ENCODE data around the gene MYLIP. TPM values are rescaled to one million over a fixed set of nuclear protein-coding genes. Genes with fewer than 3 reads are reported as not detected.

Gene MYLIP
- total RNA-seq: 10 to 100 TPM; 10.5 to 20.2 (median 12.0) TPM
- polyA plus RNA-seq: 10 to 100 TPM in 1 of 2 donors, 1 to 10 TPM in 1; 6.6 to 16.0 TPM

DNA sequence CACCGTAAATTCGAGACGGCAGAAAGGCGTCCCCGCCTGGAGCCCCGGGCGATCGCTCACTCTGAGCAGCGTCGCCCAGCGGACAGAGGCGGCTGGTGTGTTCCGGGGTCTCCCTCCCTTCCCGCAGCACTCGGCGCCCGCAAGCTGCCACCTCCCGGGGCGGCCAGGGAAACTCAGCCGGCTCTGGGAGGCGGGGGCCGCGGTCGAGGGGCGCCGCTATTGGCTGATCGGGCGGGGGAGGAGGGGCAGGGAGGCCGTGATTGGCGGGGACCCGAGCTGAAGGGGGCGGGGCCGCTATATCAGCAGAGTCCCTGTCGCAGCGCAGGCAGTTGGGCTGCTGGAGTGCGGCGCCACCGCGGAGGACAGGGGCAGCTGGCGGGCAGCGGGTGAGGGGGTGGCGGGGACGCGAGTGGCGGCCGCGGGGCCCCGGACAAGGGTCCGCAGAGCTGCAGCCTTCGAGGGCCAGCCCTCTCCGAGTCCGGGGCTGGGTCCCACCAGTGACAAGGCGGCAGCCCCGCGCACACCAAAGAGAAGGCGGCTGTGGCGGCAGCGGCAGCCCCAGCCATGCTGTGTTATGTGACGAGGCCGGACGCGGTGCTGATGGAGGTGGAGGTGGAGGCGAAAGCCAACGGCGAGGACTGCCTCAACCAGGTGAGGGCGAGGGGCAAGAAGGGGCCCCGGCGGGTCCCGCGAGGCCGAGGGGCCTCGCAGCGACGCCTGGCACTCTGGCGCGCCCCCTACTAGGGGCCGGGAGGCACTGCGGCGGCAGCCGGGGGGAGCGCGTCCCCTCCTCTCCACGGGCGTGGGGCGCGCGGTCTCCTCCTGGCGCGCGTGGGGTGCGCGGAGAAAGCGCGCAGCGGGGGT, at the start of gene MYLIP:
Gene MYLIP (plus strand): TSS at position 328 of the 864 bp plus-strand sequence. CDS start 237 bp downstream, at position 565.
- H3K4me1 ChIP-seq: peaks cover 19 to 26% (median 22%) of the 10 kb centered on the region in 3 donors
- WGBS, 2 donors: 0% methylated on average over 68 to 95 of the region's 95 CpGs
- intact Hi-C loops (cut with DNase I): loop anchor here in 1 of 3 donors (10.0 kb wide), 1 partner anchor 434 kb away; no protein-coding TSS in a partner anchor
- peak; percentile 98 to 99 (median 98) for DNase-seq
- H3K4me3 ChIP-seq: peak within 1 kb of the TSS; percentile 51 to 98 (median 95)
- H3K36me3 ChIP-seq: no peaks in the 10 kb centered on the region
- no peak for FAIRE-seq
- no peaks in the 10 kb centered on the region for H3K9me3 ChIP-seq
- peak within 1 kb of the TSS; percentile 88 to 98 (median 94) for H3K27ac ChIP-seq
- TF ChIP-seq CTCF (IDR thresholded peaks at IDR 0.05): peak; percentile 29 to 73 (median 60)
- peak; percentile 89 to 96 (median 94) for ATAC-seq
- no peaks in the 10 kb centered on the region for H3K27me3 ChIP-seq

DNA sequence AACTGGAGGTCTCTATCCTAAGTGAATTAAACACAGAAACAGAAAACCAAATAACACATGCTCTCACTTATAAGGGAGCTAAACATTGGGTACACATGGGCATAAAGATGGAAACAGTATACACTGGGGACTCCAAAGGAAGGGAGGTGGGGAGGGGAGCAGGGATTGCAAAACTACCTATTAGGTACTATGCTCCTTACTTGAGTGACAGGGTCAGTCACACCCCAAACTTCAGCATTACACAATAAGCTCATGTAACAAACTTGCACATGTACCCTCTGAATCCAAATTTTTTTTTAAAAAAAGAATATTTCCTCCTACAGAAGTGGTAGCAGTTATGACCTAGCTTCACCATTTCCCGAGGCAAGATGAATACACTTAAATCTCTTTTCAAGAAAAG, 49.5 kb upstream of the MYLIP start:
- no peaks in the 10 kb centered on the region for H3K4me1 ChIP-seq
- ATAC-seq (no peak), FAIRE-seq (no peak), DNase-seq (no peak)
- no peak overlapping the region for H3K4me3 ChIP-seq
- no peak for TF ChIP-seq CTCF (IDR thresholded peaks at IDR 0.05)
- H3K9me3 ChIP-seq: no peaks in the 10 kb centered on the region
- H3K36me3 ChIP-seq: no peaks in the 10 kb centered on the region
- intact Hi-C loops (cut with DNase I): no loop called here
- H3K27ac ChIP-seq: no peak overlapping the region
- H3K27me3 ChIP-seq: no peaks in the 10 kb centered on the region
- 40 to 49% methylated on average over 1 of the region's 1 CpG for WGBS, 2 donors

DNA sequence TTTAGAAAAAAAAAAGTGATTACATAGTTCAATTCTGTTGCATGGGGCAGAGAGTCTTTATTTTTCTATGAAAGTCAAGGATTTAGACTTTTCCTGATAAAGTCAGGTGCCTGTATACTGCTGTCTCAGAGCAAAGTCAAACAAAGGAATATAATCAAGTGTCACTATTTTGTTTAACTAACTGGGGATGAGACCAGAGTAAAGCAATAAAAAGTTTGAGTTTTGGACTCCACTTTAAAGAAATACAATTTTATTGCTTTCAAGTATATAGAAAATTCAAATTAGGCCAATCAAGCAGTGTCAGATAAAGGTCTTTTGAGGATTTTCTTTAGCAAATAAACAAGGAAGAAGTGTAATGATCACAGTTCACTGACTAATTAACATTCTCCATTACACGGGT, 48.7 kb upstream of the MYLIP start:
- intact Hi-C loops (cut with DNase I): no loop called here
- Histone ChIP-seq H3K27ac (no peak overlapping the region), H3K4me3 (no peak overlapping the region), H3K9me3 (no peaks in the 10 kb centered on the region), H3K36me3 (no peaks in the 10 kb centered on the region), H3K4me1 (no peaks in the 10 kb centered on the region), H3K27me3 (no peaks in the 10 kb centered on the region)
- ATAC-seq (no peak), FAIRE-seq (no peak), DNase-seq (no peak)
- no peak for TF ChIP-seq CTCF (IDR thresholded peaks at IDR 0.05)
- 29 to 33% methylated on average over 1 of the region's 1 CpG for WGBS, 2 donors

GRCh38 chr6:16081326-16081725, 47.6 kb upstream of the MYLIP start:
- TF ChIP-seq CTCF (IDR thresholded peaks at IDR 0.05): no peak
- Histone ChIP-seq H3K4me1 (no peaks in the 10 kb centered on the region), H3K4me3 (no peak overlapping the region), H3K36me3 (no peaks in the 10 kb centered on the region), H3K9me3 (no peaks in the 10 kb centered on the region), H3K27ac (no peak overlapping the region), H3K27me3 (no peaks in the 10 kb centered on the region)
- intact Hi-C loops (cut with DNase I): no loop called here
- 97% methylated on average over 4 of the region's 4 CpGs for WGBS, 2 donors
- FAIRE-seq: no peak
- no peak for DNase-seq
- no peak for ATAC-seq

- Histone ChIP-seq H3K27me3 (no peaks in the 10 kb centered on the region), H3K27ac (no peak overlapping the region), H3K36me3 (no peaks in the 10 kb centered on the region), H3K4me1 (no peaks in the 10 kb centered on the region), H3K4me3 (no peak overlapping the region), H3K9me3 (no peaks in the 10 kb centered on the region)
- FAIRE-seq (no peak), ATAC-seq (no peak), DNase-seq (no peak)
- TF ChIP-seq CTCF (IDR thresholded peaks at IDR 0.05): no peak
- 91 to 94% methylated on average over 1 of the region's 1 CpG for WGBS, 2 donors
- intact Hi-C loops (cut with DNase I): no loop called here
These were observed 46.5 kb upstream of the MYLIP start for GRCh38 chr6:16082361-16082760.

Measured in pancreas (tissue), 10 donors.